ENCODE data around the gene MKLN1.

- TF ChIP-seq SMC3 (IDR thresholded peaks at IDR 0.05) (no peak), EP300 (IDR thresholded peaks at IDR 0.05) (no peak), HOXB13 (CRISPR knock-in tag; IDR thresholded peaks at IDR 0.05; ENCODE audit: low read depth) (no peak), KDM1A (IDR thresholded peaks at IDR 0.05; ENCODE audit: low read depth) (no peak), JUNB (IDR thresholded peaks at IDR 0.05) (no peak), POLR2A (IDR thresholded peaks at IDR 0.05; ENCODE audit: low read length) (no peak), REST (IDR thresholded peaks at IDR 0.05) (no peak), CHD2 (IDR thresholded peaks at IDR 0.05; ENCODE audit: low read length, partially characterized antibody) (no peak)
- TF ChIP-seq, protein P1, sequence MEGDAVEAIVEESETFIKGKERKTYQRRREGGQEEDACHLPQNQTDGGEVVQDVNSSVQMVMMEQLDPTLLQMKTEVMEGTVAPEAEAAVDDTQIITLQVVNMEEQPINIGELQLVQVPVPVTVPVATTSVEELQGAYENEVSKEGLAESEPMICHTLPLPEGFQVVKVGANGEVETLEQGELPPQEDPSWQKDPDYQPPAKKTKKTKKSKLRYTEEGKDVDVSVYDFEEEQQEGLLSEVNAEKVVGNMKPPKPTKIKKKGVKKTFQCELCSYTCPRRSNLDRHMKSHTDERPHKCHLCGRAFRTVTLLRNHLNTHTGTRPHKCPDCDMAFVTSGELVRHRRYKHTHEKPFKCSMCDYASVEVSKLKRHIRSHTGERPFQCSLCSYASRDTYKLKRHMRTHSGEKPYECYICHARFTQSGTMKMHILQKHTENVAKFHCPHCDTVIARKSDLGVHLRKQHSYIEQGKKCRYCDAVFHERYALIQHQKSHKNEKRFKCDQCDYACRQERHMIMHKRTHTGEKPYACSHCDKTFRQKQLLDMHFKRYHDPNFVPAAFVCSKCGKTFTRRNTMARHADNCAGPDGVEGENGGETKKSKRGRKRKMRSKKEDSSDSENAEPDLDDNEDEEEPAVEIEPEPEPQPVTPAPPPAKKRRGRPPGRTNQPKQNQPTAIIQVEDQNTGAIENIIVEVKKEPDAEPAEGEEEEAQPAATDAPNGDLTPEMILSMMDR (IDR thresholded peaks at IDR 0.05) = no peak
Observed at GRCh38 chr7:131525820-131526219, 198.1 kb downstream of the MKLN1 start.
